GM12878 (cell line): Measurements from ENCODE around the gene ANHX. TPM values are rescaled to one million over a fixed set of nuclear protein-coding genes. Genes with fewer than 3 reads are reported as not detected.

ENCODE experiments used
- ATAC-seq: fragments of 200-7000 bp; cut with Tn5 transposase; 3 replicates; pipeline ENCODE4 v1.9.1; 2020; ENCODE audit warnings: mild to moderate bottlenecking, moderate library complexity
- BruUV-seq: library from RNA; stranded (reverse); fragments of 400-500 nt; replicated peaks from 2 replicates; lab custom pipeline; 2021; lab: Mats Ljungman, UMichigan
- CTCF ChIA-PET: fragments of 300-600 bp; sonication (Branson Sonifier 250); formaldehyde crosslinking; extraction: SDS; loops from one replicate; lab custom pipeline; 2021; ENCODE audit warnings: inconsistent platforms; lab: Yijun Ruan, JAX
- POLR2A ChIA-PET: fragments of 350-600 bp; formaldehyde crosslinking; extraction: SDS; loops from one replicate; lab custom pipeline; 2021; ENCODE audit warnings: inconsistent platforms; lab: Charles Lee
- RAD21 ChIA-PET: fragments of 300-600 bp; sonication (Branson Sonifier 250); formaldehyde crosslinking; loops from one replicate; lab custom pipeline; 2023; ENCODE audit warnings: antibody characterized with exemption; ENCODE audit not compliant: unreplicated experiment; lab: Charles Lee
- SMC1A ChIA-PET: fragments of 300-600 bp; sonication (Branson Sonifier 250); formaldehyde crosslinking; loops from one replicate; lab custom pipeline; 2023; ENCODE audit not compliant: unreplicated experiment, uncharacterized antibody; lab: Charles Lee
- DNase-seq: peaks from one replicate; pipeline ENCODE4 v3.0.0-alpha.2; 2011; ENCODE audit warnings: low read depth, low spot score
- FAIRE-seq: peaks from 3 replicates; lab custom pipeline; 2011; peaks lifted over from hg19 to GRCh38; lab: Jason Lieb, UNC
- H2AFZ ChIP-seq: 2 replicates; pipeline ENCODE4 v1.6.0; 2011; ENCODE audit warnings: low read depth, low read length, control low read depth; ENCODE audit not compliant: control insufficient read depth
- H3K27ac ChIP-seq: 2 replicates; pipeline ENCODE4 v1.5.1; 2011; ENCODE audit warnings: control low read depth; ENCODE audit not compliant: control insufficient read depth, insufficient read depth
- H3K27me3 ChIP-seq, 2 experiments: replicated peaks in 1 of 2; 2 replicates each; pipeline versions ENCODE4 v1.6.0 to v1.6.1; 2011; ENCODE audit warnings: low read length in 1 of 2; ENCODE audit not compliant: control insufficient read depth in 2 of 2, insufficient read depth in 2 of 2
- H3K36me3 ChIP-seq, 2 experiments: 2 replicates each; pipeline ENCODE4 v1.5.1; 2011; ENCODE audit warnings: low read length in 1 of 2; ENCODE audit not compliant: control insufficient read depth in 2 of 2, insufficient read depth in 2 of 2
- H3K4me1 ChIP-seq: 2 replicates; pipeline ENCODE4 v1.6.1; 2011; ENCODE audit warnings: mild to moderate bottlenecking, low read length, moderate library complexity, mixed read lengths; ENCODE audit not compliant: control insufficient read depth, insufficient read depth
- H3K4me2 ChIP-seq: 2 replicates; pipeline ENCODE4 v1.6.0; 2011; ENCODE audit warnings: control low read depth; ENCODE audit not compliant: control insufficient read depth, insufficient read depth
- H3K4me3 ChIP-seq: fragments of 200-600 bp; sonication (generic); 2 replicates; pipeline ENCODE4 v1.5.1; 2016
- H3K79me2 ChIP-seq: 2 replicates; pipeline ENCODE4 v1.6.0; 2011; ENCODE audit warnings: low read length; ENCODE audit not compliant: control insufficient read depth, insufficient read depth
- H3K9ac ChIP-seq: 2 replicates; pipeline ENCODE4 v1.8.0; 2011; ENCODE audit warnings: low read length, control low read depth, mixed read lengths; ENCODE audit not compliant: control insufficient read depth, insufficient read depth
- H3K9me3 ChIP-seq: replicated peaks from 3 replicates; pipeline ENCODE4 v1.5.1; 2011; ENCODE audit warnings: mild to moderate bottlenecking, low read length; ENCODE audit not compliant: control insufficient read depth, insufficient read depth
- H4K20me1 ChIP-seq: 2 replicates; pipeline ENCODE4 v1.6.0; 2011; ENCODE audit not compliant: control insufficient read depth, insufficient read depth
- ATF7 ChIP-seq: fragments of 450-650 bp; IDR thresholded peaks from 2 replicates; pipeline ENCODE4 v1.6.1; 2016; ENCODE audit warnings: low read depth, mild to moderate bottlenecking
- BCL11A ChIP-seq: IDR thresholded peaks from 2 replicates; pipeline ENCODE4 v1.6.1; 2011; ENCODE audit warnings: low read depth, low read length
- BHLHE40 ChIP-seq, 2 experiments: fragments of 450-650 bp in 1 of 2; IDR thresholded peaks; 2 replicates each; pipeline ENCODE4 v1.6.1; 2011 to 2017; ENCODE audit warnings: low read depth in 2 of 2, borderline replicate concordance in 1 of 2, improper control_type of control experiment in 1 of 2, low read length in 1 of 2, mild to moderate bottlenecking in 1 of 2
- BMI1 ChIP-seq: fragments of 450-650 bp; IDR thresholded peaks from 2 replicates; pipeline ENCODE4 v1.6.1; 2016; ENCODE audit warnings: mild to moderate bottlenecking, moderate library complexity, borderline replicate concordance
- CREB1 ChIP-seq: IDR thresholded peaks from 2 replicates; pipeline ENCODE4 v1.6.1; 2012; ENCODE audit warnings: low read depth, mild to moderate bottlenecking, inconsistent platforms
- IKZF2 ChIP-seq, 2 experiments: fragments of 450-650 bp; IDR thresholded peaks; 2 replicates each; pipeline ENCODE4 v1.6.1; 2017; ENCODE audit warnings: mild to moderate bottlenecking in 2 of 2, moderate library complexity in 2 of 2
- MXI1 ChIP-seq: fragments of 150-350 bp; IDR thresholded peaks from 2 replicates; pipeline ENCODE4 v1.6.1; 2011; ENCODE audit warnings: low read depth, mild to moderate bottlenecking, inconsistent platforms, low read length, improper control_type of control experiment
- NBN ChIP-seq: fragments of 450-650 bp; IDR thresholded peaks from 2 replicates; pipeline ENCODE4 v1.6.1; 2016
- NFYB ChIP-seq: IDR thresholded peaks from 2 replicates; pipeline ENCODE4 v1.6.1; 2011; ENCODE audit warnings: low read depth, mild to moderate bottlenecking, low read length, improper control_type of control experiment, moderate library complexity; ENCODE audit not compliant: insufficient read depth
- RAD21 ChIP-seq: IDR thresholded peaks from 2 replicates; pipeline ENCODE4 v1.6.1; 2011; ENCODE audit warnings: mild to moderate bottlenecking, low read depth, low read length, moderate library complexity; ENCODE audit not compliant: insufficient read depth
- RCOR1 ChIP-seq: conservative IDR thresholded peaks from 2 replicates; pipeline ENCODE4 v1.6.1; 2012; ENCODE audit warnings: low read depth, low read length, improper control_type of control experiment
- YBX1 ChIP-seq: fragments of 450-650 bp; IDR thresholded peaks from 2 replicates; pipeline ENCODE4 v1.6.1; 2016; ENCODE audit warnings: antibody characterized with exemption
- ZZZ3 ChIP-seq: IDR thresholded peaks from 2 replicates; pipeline ENCODE4 v1.6.1; 2011; ENCODE audit warnings: low read depth; ENCODE audit not compliant: control insufficient read depth, insufficient read length
- WGBS: methylation state at CpG from one replicate; pipeline ENCODE4 v1.1.6; 2016; ENCODE audit warnings: low lambda C conversion rate; ENCODE audit not compliant: insufficient replicate concordance, insufficient coverage; ENCODE audit errors: missing lambda C conversion rate; 5-methylcytosine and 5-hydroxymethylcytosine counted together
- in situ Hi-C: fragments of 300-500 bp; cut with MboI; formaldehyde crosslinking; loops from 9 replicates; pipeline ENCODE4 v1.14.3; 2018; ENCODE audit warnings: mixed read lengths
- intact Hi-C: fragments of 100-400 bp; cut with micrococcal nuclease; formaldehyde crosslinking; loops from one replicate; pipeline ENCODE4 v1.14.2; 2022; ENCODE audit not compliant: unreplicated experiment
- polyA plus RNA-seq, 11 experiments: library from polyadenylated mRNA; depleted of rRNA in 4 of 11; unstranded in 6 of 11; stranded (reverse) in 5 of 11; fragments of >200 nt; fragmentation: Nextera tagmentation in 4 of 11; fragmentation: Illumina TruSeq in 1 of 11; extraction: Ambion mirVana in 4 of 11; extraction: Trizol in 1 of 11; gene quantifications; 1 replicate in 1 of 11; 2 replicates in 10 of 11; pipeline versions ENCODE4 v1.2.1 to v1.2.3, GENCODE V29; 2011 to 2016; ENCODE audit warnings: inconsistent platforms in 2 of 11, missing spikeins in 2 of 11, low read depth in 1 of 11
- total RNA-seq, 4 experiments: library from RNA; depleted of rRNA in 3 of 4; stranded (reverse); fragments of >200 nt in 3 of 4; fragmentation: Illumina TruSeq in 1 of 4; extraction: Trizol in 1 of 4; gene quantifications; 2 replicates each; pipeline versions ENCODE4 v1.2.1 to v1.2.3, GENCODE V29; 2013 to 2021
- TF ChIP-seq, protein P1 (sequence below): fragments of 450-650 bp; IDR thresholded peaks from 2 replicates; pipeline ENCODE4 v1.6.1; 2018; ENCODE audit warnings: borderline replicate concordance, mild to moderate bottlenecking; ENCODE audit not compliant: partially characterized antibody
- TF ChIP-seq, protein P2 (sequence below): fragments of 450-650 bp; conservative IDR thresholded peaks from 2 replicates; pipeline ENCODE4 v1.6.1; 2017; ENCODE audit warnings: mild to moderate bottlenecking, moderate library complexity
- TF ChIP-seq, protein P3 (sequence below): IDR thresholded peaks from 2 replicates; pipeline ENCODE4 v1.6.1; 2012; ENCODE audit warnings: improper control_type of control experiment, low read depth, low read length; ENCODE audit not compliant: insufficient replicate concordance

ANHX gene
- total and polyA plus RNA-seq, 10 of the 15 experiments (the other 5 are each of a cell fraction or from before 2014, with no cell fraction given): not detected

DNA sequence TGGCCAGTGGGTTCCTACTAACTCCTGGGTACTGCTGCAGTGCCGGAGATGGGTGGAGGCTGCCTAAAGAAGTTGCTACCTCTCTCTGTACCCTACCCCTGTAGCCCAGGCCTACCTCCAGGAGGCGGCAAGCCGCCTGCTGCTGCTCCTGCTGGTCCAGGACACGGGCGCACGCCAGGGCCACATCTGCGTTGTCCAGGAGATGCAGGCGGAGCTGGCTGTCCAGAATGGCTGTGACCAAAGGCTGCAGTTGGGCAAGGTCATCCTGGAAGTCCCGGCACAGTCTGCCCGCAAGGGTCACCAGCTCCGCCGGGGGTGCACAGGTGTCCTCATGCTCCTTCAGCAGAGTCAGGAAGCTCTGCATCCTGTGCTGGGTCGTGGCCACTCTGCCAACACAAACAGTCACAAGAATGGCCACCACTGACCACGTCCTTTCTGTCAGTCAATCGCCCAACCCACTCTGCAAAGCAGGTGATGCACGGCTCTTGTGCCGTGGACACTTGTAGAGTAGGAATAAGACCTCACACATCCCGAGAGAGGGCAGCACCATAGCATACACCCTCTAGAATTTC lies 1.6 kb downstream of the ANHX start:
- Histone ChIP-seq H3K4me1 (no peaks in the 10 kb centered on the region), H3K4me3 (no peak overlapping the region)

More for the DNA sequence above, 1.6 kb downstream of the ANHX start:
- no peak for FAIRE-seq
- H4K20me1 ChIP-seq: no peaks in the 10 kb centered on the region
- no peak overlapping the region for H2AFZ ChIP-seq
- ChIA-PET POLR2A (no interaction called here), CTCF (no interaction called here), RAD21 (no interaction called here), SMC1A (no interaction called here)
- 57% methylated on average over 18 of the region's 18 CpGs for WGBS
- ATAC-seq: no peak
- in situ Hi-C loops (no loop called here), intact Hi-C loops (no loop called here)
- H3K27me3 ChIP-seq: no peaks in the 10 kb centered on the region
- TF ChIP-seq NBN: no peak
- no peak for TF ChIP-seq NFYB
- TF ChIP-seq, protein P1, sequence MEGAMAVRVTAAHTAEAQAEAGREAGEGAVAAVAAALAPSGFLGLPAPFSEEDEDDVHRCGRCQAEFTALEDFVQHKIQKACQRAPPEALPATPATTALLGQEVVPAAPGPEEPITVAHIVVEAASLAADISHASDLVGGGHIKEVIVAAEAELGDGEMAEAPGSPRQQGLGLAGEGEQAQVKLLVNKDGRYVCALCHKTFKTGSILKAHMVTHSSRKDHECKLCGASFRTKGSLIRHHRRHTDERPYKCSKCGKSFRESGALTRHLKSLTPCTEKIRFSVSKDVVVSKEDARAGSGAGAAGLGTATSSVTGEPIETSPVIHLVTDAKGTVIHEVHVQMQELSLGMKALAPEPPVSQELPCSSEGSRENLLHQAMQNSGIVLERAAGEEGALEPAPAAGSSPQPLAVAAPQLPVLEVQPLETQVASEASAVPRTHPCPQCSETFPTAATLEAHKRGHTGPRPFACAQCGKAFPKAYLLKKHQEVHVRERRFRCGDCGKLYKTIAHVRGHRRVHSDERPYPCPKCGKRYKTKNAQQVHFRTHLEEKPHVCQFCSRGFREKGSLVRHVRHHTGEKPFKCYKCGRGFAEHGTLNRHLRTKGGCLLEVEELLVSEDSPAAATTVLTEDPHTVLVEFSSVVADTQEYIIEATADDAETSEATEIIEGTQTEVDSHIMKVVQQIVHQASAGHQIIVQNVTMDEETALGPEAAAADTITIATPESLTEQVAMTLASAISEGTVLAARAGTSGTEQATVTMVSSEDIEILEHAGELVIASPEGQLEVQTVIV: no peak
- no peak for TF ChIP-seq YBX1
- TF ChIP-seq, protein P2, sequence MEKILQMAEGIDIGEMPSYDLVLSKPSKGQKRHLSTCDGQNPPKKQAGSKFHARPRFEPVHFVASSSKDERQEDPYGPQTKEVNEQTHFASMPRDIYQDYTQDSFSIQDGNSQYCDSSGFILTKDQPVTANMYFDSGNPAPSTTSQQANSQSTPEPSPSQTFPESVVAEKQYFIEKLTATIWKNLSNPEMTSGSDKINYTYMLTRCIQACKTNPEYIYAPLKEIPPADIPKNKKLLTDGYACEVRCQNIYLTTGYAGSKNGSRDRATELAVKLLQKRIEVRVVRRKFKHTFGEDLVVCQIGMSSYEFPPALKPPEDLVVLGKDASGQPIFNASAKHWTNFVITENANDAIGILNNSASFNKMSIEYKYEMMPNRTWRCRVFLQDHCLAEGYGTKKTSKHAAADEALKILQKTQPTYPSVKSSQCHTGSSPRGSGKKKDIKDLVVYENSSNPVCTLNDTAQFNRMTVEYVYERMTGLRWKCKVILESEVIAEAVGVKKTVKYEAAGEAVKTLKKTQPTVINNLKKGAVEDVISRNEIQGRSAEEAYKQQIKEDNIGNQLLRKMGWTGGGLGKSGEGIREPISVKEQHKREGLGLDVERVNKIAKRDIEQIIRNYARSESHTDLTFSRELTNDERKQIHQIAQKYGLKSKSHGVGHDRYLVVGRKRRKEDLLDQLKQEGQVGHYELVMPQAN: no peak
- TF ChIP-seq BCL11A: no peak
- no peak for TF ChIP-seq RCOR1
- no peak for TF ChIP-seq ATF7
- no peak for TF ChIP-seq RAD21
- no peak for TF ChIP-seq MXI1
- no peak for TF ChIP-seq BHLHE40 (IDR thresholded peaks at IDR 0.05; ENCODE audit: borderline replicate concordance in 1 of 2, low read depth in 2 of 2, low read length in 1 of 2)
- no peak for TF ChIP-seq CREB1
- no peak for TF ChIP-seq IKZF2 (IDR thresholded peaks at IDR 0.05)
- TF ChIP-seq BMI1: no peak
- TF ChIP-seq ZZZ3: no peak
- TF ChIP-seq, protein P3, sequence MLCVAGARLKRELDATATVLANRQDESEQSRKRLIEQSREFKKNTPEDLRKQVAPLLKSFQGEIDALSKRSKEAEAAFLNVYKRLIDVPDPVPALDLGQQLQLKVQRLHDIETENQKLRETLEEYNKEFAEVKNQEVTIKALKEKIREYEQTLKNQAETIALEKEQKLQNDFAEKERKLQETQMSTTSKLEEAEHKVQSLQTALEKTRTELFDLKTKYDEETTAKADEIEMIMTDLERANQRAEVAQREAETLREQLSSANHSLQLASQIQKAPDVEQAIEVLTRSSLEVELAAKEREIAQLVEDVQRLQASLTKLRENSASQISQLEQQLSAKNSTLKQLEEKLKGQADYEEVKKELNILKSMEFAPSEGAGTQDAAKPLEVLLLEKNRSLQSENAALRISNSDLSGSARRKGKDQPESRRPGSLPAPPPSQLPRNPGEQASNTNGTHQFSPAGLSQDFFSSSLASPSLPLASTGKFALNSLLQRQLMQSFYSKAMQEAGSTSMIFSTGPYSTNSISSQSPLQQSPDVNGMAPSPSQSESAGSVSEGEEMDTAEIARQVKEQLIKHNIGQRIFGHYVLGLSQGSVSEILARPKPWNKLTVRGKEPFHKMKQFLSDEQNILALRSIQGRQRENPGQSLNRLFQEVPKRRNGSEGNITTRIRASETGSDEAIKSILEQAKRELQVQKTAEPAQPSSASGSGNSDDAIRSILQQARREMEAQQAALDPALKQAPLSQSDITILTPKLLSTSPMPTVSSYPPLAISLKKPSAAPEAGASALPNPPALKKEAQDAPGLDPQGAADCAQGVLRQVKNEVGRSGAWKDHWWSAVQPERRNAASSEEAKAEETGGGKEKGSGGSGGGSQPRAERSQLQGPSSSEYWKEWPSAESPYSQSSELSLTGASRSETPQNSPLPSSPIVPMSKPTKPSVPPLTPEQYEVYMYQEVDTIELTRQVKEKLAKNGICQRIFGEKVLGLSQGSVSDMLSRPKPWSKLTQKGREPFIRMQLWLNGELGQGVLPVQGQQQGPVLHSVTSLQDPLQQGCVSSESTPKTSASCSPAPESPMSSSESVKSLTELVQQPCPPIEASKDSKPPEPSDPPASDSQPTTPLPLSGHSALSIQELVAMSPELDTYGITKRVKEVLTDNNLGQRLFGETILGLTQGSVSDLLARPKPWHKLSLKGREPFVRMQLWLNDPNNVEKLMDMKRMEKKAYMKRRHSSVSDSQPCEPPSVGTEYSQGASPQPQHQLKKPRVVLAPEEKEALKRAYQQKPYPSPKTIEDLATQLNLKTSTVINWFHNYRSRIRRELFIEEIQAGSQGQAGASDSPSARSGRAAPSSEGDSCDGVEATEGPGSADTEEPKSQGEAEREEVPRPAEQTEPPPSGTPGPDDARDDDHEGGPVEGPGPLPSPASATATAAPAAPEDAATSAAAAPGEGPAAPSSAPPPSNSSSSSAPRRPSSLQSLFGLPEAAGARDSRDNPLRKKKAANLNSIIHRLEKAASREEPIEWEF: no peak
- no TSS peak for BruUV-seq
- no peak overlapping the region for H3K9ac ChIP-seq
- no peaks in the 10 kb centered on the region for H3K79me2 ChIP-seq
- H3K9me3 ChIP-seq: no peaks in the 10 kb centered on the region; the same call in 2 of the 3 replicates
- no peaks in the 10 kb centered on the region for H3K36me3 ChIP-seq
- H3K4me2 ChIP-seq: no peak overlapping the region
- no peak overlapping the region for H3K27ac ChIP-seq
- no peak for DNase-seq
